Measurements from ENCODE around the gene ATG9B.

ATG9B gene

DNA sequence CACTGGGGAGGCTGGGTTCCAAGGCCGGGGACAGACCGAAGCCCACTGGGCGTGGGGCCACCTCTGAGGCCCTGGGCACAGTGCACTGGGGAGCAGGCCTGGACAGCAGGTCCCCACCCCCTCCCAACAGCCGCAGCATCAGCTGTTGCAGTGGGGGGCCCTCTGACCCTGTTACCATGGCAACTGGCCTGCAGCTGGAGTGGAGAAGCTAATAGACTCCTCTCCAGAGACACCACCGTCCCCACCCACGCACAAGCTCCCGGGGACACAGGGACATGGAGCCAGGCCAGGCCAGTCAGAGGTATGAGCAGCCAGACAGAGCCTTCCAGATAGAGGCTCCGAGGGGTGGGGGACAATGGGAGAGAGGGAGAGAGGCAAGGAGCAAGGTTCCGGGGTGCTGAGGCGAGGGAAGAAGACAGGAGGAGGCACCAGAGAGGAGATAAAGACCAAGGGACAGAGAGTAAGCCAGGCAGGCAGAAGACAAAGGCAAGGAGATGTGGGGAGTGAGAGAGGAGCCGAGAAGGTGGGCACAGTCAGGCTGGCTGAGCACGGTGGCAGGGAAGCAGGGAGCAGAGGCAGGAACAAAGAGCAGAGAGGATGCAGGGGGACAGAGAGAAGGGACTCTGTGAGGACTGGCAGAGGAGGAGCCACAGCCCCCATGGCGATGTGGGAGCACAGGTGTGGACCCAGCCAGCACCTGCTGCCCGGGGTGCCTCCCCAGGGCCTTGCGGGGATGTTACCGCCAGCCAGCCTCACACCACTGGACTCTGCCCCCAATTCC is 52.9 kb downstream of the ATG9B start:
- TF ChIP-seq, protein P1, sequence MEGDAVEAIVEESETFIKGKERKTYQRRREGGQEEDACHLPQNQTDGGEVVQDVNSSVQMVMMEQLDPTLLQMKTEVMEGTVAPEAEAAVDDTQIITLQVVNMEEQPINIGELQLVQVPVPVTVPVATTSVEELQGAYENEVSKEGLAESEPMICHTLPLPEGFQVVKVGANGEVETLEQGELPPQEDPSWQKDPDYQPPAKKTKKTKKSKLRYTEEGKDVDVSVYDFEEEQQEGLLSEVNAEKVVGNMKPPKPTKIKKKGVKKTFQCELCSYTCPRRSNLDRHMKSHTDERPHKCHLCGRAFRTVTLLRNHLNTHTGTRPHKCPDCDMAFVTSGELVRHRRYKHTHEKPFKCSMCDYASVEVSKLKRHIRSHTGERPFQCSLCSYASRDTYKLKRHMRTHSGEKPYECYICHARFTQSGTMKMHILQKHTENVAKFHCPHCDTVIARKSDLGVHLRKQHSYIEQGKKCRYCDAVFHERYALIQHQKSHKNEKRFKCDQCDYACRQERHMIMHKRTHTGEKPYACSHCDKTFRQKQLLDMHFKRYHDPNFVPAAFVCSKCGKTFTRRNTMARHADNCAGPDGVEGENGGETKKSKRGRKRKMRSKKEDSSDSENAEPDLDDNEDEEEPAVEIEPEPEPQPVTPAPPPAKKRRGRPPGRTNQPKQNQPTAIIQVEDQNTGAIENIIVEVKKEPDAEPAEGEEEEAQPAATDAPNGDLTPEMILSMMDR (IDR thresholded peaks at IDR 0.05; ENCODE audit: control extremely low read depth, extremely low read depth, low read depth, missing control alignments) = no peak
- ChIA-PET CTCF (interaction anchor here (0.6 to 6.1 kb wide), 4 partner anchors 9 to 73 kb away, joined by 3 to 46 read pairs (median 4); no protein-coding TSS in a partner anchor), POLR2A (no interaction called here)
- DNase-seq (ENCODE audit: extremely low spot score) = no peak

DNA sequence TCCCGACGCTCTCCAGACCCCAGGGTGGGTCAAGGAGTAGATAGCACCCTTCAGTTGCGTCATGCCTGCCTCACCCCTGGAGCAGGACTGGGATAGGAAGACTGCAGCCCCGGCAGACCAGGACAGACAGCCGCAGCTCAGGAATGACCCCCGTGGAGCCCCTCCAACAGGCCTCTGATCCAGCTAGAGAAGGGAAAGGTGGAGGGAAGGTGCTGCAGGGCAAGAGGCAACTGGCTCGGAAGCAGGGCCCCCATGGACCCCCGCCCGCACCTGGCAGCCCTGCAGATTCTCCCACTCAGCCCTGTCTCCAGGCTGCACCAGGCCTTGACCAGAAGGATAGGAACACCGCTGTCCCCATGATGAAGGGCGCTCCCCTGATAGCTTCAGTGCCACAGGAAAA is 53.9 kb downstream of the ATG9B start:
- CTCF ChIA-PET = interaction anchor here (1.7 kb wide), 1 partner anchor 14 kb away, joined by 5 read pairs; no protein-coding TSS in a partner anchor
- TF ChIP-seq, protein P1 (IDR thresholded peaks at IDR 0.05; ENCODE audit: control extremely low read depth, extremely low read depth, low read depth, missing control alignments) = no peak
- POLR2A ChIA-PET = no interaction called here
- DNase-seq (ENCODE audit: extremely low spot score) = no peak

DNA sequence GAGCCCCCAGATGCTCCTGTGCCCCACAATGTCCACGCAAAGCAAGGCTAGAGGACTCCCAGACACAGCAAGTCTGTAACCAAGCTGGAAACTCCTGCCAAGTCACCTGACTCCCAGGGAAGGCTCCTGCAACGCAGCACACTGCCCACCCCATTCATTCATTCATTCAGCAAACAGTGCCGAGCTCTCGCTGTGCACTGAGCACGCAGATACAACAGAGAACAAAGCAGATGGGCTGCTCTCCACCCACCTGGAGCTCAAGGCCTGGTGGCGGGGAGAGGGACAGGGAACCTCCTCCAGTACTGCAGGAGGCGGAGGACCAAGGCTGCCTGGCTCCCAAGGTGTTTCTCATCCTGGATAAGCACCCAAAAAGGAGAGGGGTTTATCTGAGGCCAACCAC is 54.8 kb downstream of the ATG9B start:
- ChIA-PET POLR2A (no interaction called here), CTCF (interaction anchor here (0.8 to 1.7 kb wide), 5 partner anchors 10 to 49 kb away, joined by 3 to 7 read pairs (median 5); no protein-coding TSS in a partner anchor)
- DNase-seq (ENCODE audit: extremely low spot score) = no peak
- TF ChIP-seq, protein P1 (IDR thresholded peaks at IDR 0.05; ENCODE audit: control extremely low read depth, extremely low read depth, low read depth, missing control alignments) = no peak

DNA sequence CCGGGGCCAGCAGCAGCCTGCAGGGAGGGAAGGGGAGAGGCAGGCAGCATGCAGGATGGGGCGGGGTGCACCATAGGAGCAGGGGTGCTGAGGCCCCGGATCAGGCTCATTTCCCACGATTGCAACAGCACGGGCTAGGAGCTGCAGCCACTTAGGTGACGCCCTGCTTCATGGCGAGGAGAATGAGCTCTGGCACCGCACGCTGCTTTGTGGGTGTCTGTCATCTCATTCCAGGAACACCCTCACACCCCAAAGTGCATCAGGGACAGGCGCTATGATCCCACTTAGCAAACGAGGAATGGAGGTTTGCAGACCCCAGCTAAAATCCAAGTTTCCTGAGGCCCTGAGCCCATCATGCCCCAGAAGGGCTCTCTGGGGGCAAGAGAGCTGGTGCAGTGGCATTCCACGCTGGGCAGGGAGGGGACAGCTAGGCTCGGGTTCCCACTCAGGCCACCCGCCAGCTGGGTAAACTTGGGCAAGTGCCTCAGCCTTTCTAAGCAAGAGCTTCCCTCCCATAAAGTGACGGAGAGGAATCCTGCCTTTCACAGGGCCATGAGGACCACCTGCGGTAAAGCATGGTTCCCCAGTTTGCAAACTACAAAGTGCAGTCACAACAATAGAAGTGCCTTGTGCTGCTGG is 55.4 kb downstream of the ATG9B start:
- POLR2A ChIA-PET = no interaction called here
- CTCF ChIA-PET = interaction anchor here (1.0 to 1.7 kb wide), 5 partner anchors 11 to 142 kb away, joined by 3 to 7 read pairs (median 5); no protein-coding TSS in a partner anchor
- TF ChIP-seq, protein P1 (IDR thresholded peaks at IDR 0.05; ENCODE audit: control extremely low read depth, extremely low read depth, low read depth, missing control alignments) = no peak
- DNase-seq (ENCODE audit: extremely low spot score) = no peak

DNA sequence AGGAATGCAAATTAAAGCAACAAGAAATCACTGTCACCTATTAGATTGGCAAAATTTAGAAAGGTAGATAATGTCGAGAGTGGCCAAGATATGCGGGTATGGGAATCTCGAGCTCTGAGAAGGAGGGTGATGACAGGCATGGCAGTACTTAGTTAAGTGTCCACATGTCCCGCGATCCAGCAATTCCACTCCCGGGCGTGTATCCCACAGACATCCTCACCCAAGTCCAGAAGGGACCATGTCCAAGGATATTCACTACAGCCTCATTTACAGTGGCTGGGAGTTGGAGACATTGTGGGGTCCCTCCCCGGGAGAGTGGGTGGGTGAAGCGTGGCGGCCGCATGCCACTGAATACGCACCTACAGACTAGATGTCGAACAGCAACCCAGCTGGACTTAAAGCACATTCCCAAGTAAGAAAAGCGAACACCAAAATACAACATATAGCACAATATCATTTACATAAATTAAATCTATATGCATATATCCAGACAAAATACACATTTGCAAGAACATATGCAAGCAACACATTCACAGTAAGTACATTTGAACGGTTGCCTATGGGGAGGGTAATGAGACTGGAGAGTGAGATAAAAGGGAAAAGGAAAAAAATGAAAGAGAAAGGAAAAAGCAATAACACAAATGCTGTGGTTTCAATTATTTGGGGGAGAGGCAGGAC is 56.1 kb downstream of the ATG9B start:
- TF ChIP-seq, protein P1 (IDR thresholded peaks at IDR 0.05; ENCODE audit: control extremely low read depth, extremely low read depth, low read depth, missing control alignments) = no peak
- POLR2A ChIA-PET = no interaction called here
- CTCF ChIA-PET = interaction anchor here (1.1 to 1.6 kb wide), 6 partner anchors 12 to 156 kb away, joined by 3 to 8 read pairs (median 4); no protein-coding TSS in a partner anchor
- no peak for DNase-seq (ENCODE audit: extremely low spot score)

DNA sequence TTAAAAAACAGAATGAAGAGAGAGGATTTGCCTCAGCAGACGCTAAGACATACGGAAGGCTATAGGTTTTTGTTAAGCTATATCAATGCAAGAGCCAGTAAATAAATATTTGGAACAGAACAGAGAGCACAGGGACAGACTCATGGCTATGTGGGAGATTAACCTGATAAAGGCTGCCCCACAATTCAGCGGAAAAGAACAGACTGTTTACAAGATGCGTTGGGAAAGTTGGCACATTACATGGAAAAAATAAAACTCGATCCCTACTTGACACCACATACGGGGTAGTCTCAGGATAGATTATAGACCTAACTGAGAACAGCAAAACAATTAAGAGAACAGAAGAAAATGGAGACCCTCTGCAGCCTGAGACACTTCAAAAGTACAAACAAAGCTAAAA is 56.9 kb downstream of the ATG9B start:
- DNase-seq (ENCODE audit: extremely low spot score) = no peak
- TF ChIP-seq, protein P1 (IDR thresholded peaks at IDR 0.05; ENCODE audit: control extremely low read depth, extremely low read depth, low read depth, missing control alignments) = no peak
- ChIA-PET POLR2A (no interaction called here), CTCF (interaction anchor here (1.3 to 1.6 kb wide), 3 partner anchors 19 to 157 kb away, joined by 3 to 8 read pairs (median 4); no protein-coding TSS in a partner anchor)
